Activated CD8-positive, alpha-beta memory T cell treated with anti-CD3 and anti-CD28 coated beads, Interleukin-2, amount 50 U/mL, for 4 hours (primary cell): ENCODE data around the gene LYRM4.

Experiments
- DNase-seq: peaks from one replicate; pipeline ENCODE4 v3.0.0-alpha.2; 2020

Gene LYRM4

GRCh38 chr6:5116243-5116991 lies 144.3 kb downstream of the LYRM4 start:
- DNase-seq, result no peak

DNA sequence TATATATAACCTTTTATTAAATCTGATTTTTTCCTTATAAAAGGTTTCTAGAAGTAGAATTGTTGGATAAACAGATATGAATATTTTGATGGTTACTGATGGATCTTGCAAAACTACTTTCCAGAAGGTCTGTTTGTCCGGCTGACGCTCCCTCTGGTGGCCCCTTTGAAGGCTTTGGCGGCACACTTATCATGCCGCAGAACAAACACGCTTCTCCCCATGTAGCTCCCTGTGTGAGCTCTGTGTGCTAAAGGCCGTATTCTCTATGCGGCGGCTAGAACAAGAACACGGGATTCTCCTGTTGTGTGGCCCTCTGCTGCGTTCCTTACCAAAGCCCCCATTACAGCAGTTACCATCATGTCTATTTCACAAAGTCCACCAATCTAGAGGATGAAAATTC lies 145.6 kb downstream of the LYRM4 start:
- no peak for DNase-seq

- no peak for DNase-seq
Measured at GRCh38 chr6:5113096-5113495, 147.7 kb downstream of the LYRM4 start.

DNA sequence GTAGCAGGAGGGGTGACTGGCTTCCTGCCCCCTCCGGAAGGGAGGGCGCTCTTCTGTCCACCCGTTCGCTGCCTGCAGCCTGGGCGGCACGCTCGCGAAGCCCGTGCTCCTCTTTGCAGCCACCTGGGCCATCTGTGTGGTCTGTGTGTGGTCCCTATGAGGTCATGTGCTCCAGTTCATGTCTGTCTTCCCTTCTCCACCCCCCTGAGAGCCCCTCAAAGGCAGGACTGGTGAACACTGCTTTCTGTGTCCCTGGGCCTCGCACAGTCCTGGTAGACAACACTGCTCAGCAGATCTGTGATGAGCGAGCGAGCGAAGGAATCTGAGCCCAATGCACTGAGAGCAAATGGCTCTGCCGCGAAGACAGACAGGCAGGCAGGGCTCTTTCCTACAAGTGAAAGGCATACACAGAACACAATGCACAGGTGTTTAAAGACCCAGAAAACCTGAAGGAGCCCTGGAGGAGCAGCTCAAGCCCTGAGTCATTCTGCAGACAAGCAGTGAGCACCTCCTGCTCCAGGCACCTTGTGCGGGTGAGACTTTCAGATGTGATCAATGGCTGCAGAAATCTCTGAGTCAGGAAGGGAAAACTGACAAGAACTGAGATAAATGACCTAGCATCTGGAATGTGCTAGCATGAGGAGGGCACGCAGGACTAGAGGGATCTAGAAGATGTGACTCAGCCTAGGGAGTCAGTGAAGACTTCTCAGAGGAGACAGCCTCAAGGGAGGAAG lies 148.5 kb downstream of the LYRM4 start:
- DNase-seq, result no peak

DNA sequence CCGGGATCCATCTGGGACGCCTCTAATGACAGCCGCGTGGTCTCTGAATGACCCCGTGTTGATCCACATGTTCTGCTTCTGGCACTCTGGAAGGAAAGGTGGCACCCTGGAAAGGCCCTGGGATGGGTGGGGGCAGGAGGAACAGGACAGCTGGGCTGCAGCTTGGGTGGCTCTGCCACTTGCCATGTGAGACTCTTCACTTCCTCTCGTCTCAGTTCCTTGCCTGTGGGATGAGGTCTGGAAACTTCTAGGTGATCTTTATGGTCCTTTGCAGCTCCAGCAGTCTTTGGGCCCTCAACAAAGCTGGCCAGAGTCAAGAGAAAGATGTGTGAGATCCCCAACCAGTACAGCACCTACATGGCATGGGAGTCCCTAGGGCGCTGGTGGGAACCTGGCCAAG lies 149.1 kb downstream of the LYRM4 start:
- DNase-seq, result no peak

DNA sequence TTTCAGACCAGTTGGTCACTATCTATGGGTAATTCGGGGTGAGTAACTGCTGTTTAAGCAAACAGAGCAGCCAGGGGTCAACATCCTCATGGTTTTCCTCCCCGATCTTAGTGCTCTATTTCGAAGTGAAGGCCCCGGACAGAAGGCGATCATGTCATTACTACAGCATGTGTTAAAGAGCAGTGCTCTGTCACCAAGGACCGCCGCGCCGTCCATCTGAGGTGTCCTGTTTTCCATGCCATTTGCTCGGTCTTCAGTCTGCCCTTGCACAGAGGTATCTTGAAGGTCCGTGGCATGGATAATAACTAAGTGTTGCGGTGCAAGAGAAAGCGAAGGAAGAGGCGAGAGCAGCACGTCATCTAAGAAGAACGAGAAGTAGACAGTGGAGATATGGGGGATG lies 150.5 kb downstream of the LYRM4 start:
- DNase-seq, result no peak

- DNase-seq, result no peak
Measured at GRCh38 chr6:5109436-5109835, 151.3 kb downstream of the LYRM4 start.

DNA sequence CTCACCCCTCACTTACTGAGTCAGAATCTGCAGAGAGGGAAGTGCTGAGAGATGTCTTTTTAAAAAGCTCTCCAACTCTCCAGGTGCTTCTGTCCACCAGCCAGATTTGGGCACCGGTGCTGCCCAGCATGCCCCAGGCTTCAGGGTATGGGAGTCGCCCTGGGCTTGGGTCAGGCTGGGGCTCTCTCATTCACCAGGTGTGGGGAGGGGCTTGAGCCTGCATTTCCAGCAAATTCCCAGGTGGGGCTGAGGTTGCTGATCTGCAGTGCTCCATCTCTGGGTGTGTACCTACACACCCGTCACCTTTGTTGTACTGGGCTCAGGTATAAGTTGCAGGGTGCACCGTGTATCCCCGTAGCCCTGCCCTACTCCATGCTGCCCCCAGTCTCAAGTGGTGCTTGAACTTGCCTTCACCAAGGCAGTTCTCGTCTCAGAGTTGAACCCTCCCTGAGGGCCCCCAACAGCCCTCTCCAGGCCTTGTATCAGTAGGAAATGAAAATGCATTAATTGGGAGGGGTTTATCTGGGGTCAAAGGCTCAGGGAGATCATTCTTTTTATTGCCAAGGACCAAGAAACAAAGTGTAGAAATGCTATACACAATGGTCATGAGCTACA lies 152.1 kb downstream of the LYRM4 start:
- no peak for DNase-seq

GRCh38 chr6:5108068-5108467 lies 152.7 kb downstream of the LYRM4 start:
- no peak for DNase-seq

DNA sequence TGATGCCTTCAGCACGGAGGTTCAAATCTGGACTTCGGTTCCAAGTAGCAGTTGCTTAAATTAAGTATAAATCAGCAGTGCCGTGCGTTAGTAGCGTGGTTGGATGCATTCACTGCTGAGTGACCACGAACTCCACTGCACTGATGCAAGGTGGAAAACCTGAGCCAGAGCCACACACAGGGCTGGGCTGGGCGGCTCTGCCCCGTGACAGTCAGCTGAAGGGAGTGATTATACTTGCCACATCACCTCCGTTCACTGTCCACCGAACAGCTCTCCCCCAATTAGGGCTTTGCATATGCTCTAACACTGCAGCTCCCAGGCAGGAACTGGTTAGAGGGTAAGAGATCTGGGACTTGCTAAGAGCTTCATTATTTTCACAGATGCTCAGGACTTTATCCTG lies 153.4 kb downstream of the LYRM4 start:
- DNase-seq, result no peak

GRCh38 chr6:5105146-5105545 lies 155.6 kb downstream of the LYRM4 start:
- no peak for DNase-seq

DNA sequence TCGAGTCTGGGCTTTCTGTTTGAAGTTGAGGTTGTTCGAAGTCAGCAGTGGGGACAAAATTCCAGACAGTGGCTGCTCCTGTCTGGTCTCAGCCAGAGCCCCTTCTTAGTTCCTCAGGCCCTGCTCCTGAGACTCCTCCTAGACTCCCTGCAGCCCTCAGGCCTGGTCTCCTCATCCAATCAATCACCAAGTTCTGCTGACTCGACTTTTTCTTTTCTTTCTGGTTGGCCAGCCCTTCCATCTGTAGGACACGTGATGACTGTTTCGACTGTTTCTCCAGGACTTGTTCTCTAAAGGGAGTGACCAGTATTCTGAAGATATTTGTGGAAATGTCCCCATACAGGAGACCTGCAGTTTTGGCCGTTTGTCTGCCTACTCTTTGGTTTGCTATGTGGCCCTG lies 156.1 kb downstream of the LYRM4 start:
- DNase-seq, result no peak

- no peak for DNase-seq
Measured at GRCh38 chr6:5103250-5103649, 157.5 kb downstream of the LYRM4 start.

GRCh38 chr6:5102267-5102970 lies 158.3 kb downstream of the LYRM4 start:
- DNase-seq, result no peak

- DNase-seq, result no peak
Measured at GRCh38 chr6:5100806-5101205, 159.9 kb downstream of the LYRM4 start.

DNA sequence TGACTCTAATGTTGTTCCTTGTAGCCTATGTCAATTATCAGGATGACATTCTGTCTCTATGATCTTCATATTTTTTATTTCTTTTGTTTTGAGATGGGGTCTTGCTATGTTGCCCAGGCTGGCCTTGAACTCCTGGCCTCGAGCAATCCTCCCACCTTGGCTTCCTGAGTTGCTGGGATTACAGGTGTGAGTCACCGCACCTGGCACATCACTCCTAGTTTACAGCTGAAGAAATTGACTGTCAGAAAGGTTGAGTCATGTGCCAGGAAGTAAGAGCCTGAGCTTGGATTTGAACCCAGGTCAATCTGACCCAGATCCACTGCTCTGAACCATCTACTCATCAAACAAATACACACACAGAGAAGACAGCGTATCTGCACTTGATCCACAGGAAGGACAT lies 161.2 kb downstream of the LYRM4 start:
- DNase-seq, result no peak

- DNase-seq, result no peak
Measured at GRCh38 chr6:5098501-5099270, 162.1 kb downstream of the LYRM4 start.

DNA sequence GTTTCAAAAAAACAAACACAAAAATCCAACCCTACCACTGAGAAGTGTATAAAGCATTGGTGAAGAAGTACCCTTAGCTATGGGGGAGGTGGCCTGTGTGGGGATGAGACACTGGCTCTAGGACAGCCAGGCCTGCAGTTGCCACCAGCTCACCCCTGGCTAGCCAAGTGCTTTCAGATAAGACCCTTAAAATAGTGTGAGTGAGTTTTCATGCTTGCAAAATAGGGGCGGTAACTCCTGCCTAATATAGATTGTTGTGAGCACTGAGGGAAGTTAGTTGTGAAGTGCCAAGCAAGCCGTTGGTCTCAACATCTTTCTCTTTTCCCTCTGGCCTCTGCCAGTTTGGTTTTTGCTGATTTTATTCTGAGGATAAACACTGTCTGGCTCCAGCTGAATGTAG lies 164.3 kb downstream of the LYRM4 start:
- DNase-seq, result no peak

- no peak for DNase-seq
Measured at GRCh38 chr6:5095236-5095635, 165.5 kb downstream of the LYRM4 start.

DNA sequence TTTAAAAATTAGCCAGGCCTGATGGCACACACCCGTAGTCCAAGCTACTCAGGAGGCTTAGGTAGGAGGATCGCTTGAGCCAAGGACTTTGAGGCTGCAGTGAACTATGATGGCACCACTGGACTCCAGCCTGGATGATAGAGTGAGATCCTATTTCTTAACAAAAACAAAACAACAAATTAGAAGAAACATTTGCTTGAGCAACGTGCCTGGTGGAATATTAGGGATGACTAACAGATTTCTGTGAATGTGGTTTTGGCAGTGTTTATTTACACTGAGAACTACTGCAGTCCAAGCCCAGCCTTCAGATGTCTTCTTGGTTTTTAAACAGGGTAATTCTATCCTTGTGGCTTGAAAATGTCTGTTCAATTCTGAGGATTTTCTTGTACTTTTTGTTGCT lies 166.4 kb downstream of the LYRM4 start:
- no peak for DNase-seq

DNA sequence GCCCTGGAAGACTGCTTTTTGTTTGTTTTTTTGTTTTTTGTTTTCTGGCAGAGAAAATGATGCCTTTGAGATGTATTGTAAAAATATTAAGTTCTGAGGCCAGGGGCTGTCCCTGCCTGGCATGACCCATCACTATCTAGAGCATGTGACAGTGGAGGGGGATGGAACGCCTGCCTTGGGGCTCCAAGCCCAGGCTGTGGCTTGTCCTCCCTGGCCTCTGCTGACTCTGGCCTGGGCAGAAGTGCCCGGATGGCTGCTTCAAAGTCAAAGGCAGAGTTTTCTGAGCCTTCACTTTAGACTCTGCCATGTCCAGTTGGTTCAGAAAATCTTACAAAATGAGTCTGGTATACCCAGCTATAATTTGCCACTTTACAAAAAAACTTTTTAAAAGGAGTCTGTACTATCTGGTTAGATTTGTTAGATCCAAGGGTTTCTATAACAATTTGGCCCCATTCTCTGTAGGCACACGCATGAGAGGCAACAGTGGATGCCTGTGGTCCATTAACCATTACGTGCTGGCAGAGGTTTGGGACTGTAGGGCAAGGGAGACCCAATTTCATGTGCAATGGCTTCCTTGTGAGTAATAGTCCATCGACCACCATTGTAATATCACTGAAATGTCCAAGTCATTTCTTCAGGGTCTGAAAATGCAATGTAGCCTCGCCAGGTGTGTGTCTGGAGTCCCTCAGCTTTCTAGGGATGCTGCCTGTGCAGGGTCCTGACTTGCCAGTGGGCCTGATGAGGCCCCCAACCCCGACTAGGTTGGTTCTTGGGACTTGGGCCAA lies 167.3 kb downstream of the LYRM4 start:
- DNase-seq, result no peak
